ENCODE results near the gene ADGRD1. TPM values are rescaled to one million over a fixed set of nuclear protein-coding genes. Genes with fewer than 3 reads are reported as not detected.

The ADGRD1 gene
- total RNA-seq, 1 experiment from 2014 or later = 0.77 TPM

GRCh38 chr12:131100031-131100674 is 146.4 kb downstream of the ADGRD1 start:
- Mint-ChIP-seq H3K9me3 (no peaks in the 10 kb centered on the region), H3K36me3 (no peaks in the 10 kb centered on the region), H3K27me3 (ENCODE audit: low read depth) (no peaks in the 10 kb centered on the region), H3K4me3 (no peak overlapping the region), H3K27ac (no peak overlapping the region), H3K4me1 (no peaks in the 10 kb centered on the region)
- ChIA-PET CTCF (no interaction called here), POLR2A (no interaction called here)
- ATAC-seq (no peak), DNase-seq (ENCODE audit: low spot score) (no peak)
- no peak for TF ChIP-seq FOXK1 (CRISPR knock-in tag; IDR thresholded peaks at IDR 0.05)
- no peak for TF ChIP-seq NFATC4 (CRISPR knock-in tag; IDR thresholded peaks at IDR 0.05)
- no peak for TF ChIP-seq E2F5 (CRISPR knock-in tag; IDR thresholded peaks at IDR 0.05)

GRCh38 chr12:131101006-131101405 is 147.3 kb downstream of the ADGRD1 start:
- ChIA-PET POLR2A (no interaction called here), CTCF (interaction anchor here (0.6 kb wide), 1 partner anchor 823 kb away, joined by 6 read pairs; no protein-coding TSS in a partner anchor)
- DNase-seq (ENCODE audit: low spot score) = no peak
- no peaks in the 10 kb centered on the region for H3K36me3 Mint-ChIP-seq
- H3K4me1 Mint-ChIP-seq = no peaks in the 10 kb centered on the region
- no peak overlapping the region for H3K4me3 Mint-ChIP-seq
- no peaks in the 10 kb centered on the region for H3K9me3 Mint-ChIP-seq
- no peak overlapping the region for H3K27ac Mint-ChIP-seq
- no peak for ATAC-seq
- no peak for TF ChIP-seq ATF3 (CRISPR knock-in tag; conservative IDR thresholded peaks at IDR 0.05)
- TF ChIP-seq HMGXB4 (CRISPR knock-in tag; IDR thresholded peaks at IDR 0.05) = no peak
- TF ChIP-seq ZNF532 (CRISPR knock-in tag; IDR thresholded peaks at IDR 0.05; ENCODE audit: borderline replicate concordance) = no peak
- no peak for TF ChIP-seq E2F1 (CRISPR knock-in tag; IDR thresholded peaks at IDR 0.05)
- no peak for TF ChIP-seq FOXP1 (CRISPR knock-in tag; IDR thresholded peaks at IDR 0.05; ENCODE audit: borderline replicate concordance)
- TF ChIP-seq GRHL2 (CRISPR knock-in tag; IDR thresholded peaks at IDR 0.05; ENCODE audit: insufficient replicate concordance, severe bottlenecking) = no peak
- TF ChIP-seq MYBL2 (CRISPR knock-in tag; IDR thresholded peaks at IDR 0.05) = no peak
- TF ChIP-seq GTF2I (CRISPR knock-in tag; conservative IDR thresholded peaks at IDR 0.05) = no peak
- no peak for TF ChIP-seq JAZF1 (CRISPR knock-in tag; IDR thresholded peaks at IDR 0.05)
- TF ChIP-seq CREB1 (CRISPR knock-in tag; IDR thresholded peaks at IDR 0.05) = no peak
- TF ChIP-seq MXD4 (CRISPR knock-in tag; IDR thresholded peaks at IDR 0.05; ENCODE audit: borderline replicate concordance) = no peak
- TF ChIP-seq NR2C2 (CRISPR knock-in tag; IDR thresholded peaks at IDR 0.05) = no peak
- no peak for TF ChIP-seq TP53 (CRISPR knock-in tag; IDR thresholded peaks at IDR 0.05)
- TF ChIP-seq ZNF425 (CRISPR knock-in tag; conservative IDR thresholded peaks at IDR 0.05) = no peak
- no peak for TF ChIP-seq SOX15 (CRISPR knock-in tag; IDR thresholded peaks at IDR 0.05)
- TF ChIP-seq IRF1 (CRISPR knock-in tag; IDR thresholded peaks at IDR 0.05) = no peak
- no peak for TF ChIP-seq ZNF423 (CRISPR knock-in tag; IDR thresholded peaks at IDR 0.05)
- H3K27me3 Mint-ChIP-seq (ENCODE audit: low read depth) = no peaks in the 10 kb centered on the region

All from WTC11 (cell line).